Measurements from ENCODE around the gene MACROD2.
"Not testable (repeated sequence)": the region's sequence is repeated elsewhere in the genome, so short reads cannot be mapped to it uniquely, and the experiment has no call there.

MACROD2 gene

DNA sequence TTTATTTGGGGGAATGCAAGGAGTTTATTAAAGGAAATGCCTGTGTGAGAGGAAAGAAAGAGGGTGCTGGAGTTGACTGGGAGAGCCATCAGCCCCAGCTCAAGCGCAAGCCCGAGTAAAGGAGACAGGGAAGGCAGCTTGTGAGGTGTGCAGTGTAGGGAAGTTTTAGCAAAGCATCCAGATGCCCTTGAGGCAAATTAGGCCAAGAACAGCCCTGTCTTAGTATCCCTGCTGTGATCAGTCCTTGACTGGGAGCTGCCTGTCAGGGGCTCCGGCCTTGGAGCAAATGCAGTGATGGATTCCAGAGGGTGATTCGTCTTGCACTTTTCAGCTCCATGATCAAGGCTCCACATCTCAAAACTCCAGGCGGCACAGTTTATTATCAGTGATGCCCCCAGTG lies 2016.2 kb downstream of the MACROD2 start:
- no peak for DNase-seq (ENCODE audit: low read depth, low spot score)
- ChIA-PET POLR2A (no interaction called here), CTCF (no interaction called here)
- H3K4me3 ChIP-seq (ENCODE audit: low read depth, low read length): no peak overlapping the region
- TF ChIP-seq, protein P1, sequence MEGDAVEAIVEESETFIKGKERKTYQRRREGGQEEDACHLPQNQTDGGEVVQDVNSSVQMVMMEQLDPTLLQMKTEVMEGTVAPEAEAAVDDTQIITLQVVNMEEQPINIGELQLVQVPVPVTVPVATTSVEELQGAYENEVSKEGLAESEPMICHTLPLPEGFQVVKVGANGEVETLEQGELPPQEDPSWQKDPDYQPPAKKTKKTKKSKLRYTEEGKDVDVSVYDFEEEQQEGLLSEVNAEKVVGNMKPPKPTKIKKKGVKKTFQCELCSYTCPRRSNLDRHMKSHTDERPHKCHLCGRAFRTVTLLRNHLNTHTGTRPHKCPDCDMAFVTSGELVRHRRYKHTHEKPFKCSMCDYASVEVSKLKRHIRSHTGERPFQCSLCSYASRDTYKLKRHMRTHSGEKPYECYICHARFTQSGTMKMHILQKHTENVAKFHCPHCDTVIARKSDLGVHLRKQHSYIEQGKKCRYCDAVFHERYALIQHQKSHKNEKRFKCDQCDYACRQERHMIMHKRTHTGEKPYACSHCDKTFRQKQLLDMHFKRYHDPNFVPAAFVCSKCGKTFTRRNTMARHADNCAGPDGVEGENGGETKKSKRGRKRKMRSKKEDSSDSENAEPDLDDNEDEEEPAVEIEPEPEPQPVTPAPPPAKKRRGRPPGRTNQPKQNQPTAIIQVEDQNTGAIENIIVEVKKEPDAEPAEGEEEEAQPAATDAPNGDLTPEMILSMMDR (IDR thresholded peaks at IDR 0.05; ENCODE audit: insufficient read depth, low read length, missing control alignments): no peak

DNA sequence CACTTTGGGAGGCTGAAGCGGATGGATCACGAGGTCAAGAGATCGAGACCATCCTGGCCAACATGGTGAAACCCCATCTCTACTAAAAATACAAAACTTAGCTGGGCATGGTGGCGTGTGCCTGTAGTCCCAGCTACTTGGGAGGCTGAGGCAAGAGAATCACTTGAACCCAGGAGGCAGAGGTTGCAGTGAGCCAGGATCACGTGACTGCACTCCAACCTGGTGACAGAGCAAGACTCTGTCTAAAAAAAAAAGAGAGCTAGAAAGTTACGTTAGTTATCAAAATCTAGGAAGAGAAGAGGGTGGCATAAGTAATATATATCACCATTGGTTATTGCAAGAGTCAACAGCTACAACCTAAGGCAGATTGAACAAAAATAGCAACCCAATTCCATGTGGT lies 2017.6 kb downstream of the MACROD2 start:
- CTCF ChIA-PET; H3K4me3 ChIP-seq (ENCODE audit: low read depth, low read length); DNase-seq (ENCODE audit: low read depth, low spot score); POLR2A ChIA-PET: not testable (repeated sequence)

DNA sequence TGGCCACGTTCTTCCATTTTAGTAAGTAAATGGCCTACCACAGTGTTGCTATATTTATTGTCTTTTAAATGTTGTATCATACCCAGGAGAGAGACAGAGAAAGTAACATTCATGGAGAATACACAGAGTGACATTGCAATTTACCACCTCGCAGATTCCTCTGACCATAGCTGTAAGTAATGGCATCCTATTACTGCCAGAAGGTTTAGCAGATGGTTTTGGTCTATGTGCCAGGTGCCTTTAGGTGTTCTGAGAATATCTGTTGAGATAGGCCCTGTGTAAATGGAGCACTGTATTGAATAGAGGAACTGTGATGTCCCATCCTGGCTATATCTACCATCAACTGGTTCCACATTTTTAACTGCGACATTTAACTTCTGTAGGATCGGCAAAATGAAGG lies 2018.3 kb downstream of the MACROD2 start:
- CTCF ChIA-PET: no interaction called here
- POLR2A ChIA-PET: no interaction called here
- no peak for DNase-seq (ENCODE audit: low read depth, low spot score)
- H3K4me3 ChIP-seq (ENCODE audit: low read depth, low read length): no peak overlapping the region
- TF ChIP-seq, protein P1 (IDR thresholded peaks at IDR 0.05; ENCODE audit: insufficient read depth, low read length, missing control alignments): no peak

DNA sequence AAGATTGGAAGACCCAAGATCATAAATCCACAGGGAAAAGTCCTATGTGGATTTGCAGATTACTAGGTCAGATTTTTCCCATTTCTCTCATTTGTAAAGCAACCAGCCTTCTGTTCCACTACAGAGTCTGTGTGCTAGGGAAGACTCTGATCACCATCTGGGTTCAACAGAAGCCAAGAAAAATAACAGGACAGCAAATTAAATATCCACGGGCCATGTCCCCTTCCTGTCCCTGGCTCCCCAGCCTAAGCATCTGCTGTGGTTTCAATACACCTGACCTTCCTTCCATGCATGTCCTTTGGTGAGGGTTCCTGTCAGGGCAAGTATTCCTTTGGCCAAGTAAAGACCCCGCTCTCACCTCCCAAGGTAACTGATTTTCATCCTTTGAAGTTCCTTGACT lies 2019.1 kb downstream of the MACROD2 start:
- no peak for DNase-seq (ENCODE audit: low read depth, low spot score)
- ChIA-PET POLR2A (no interaction called here), CTCF (no interaction called here)
- TF ChIP-seq, protein P1 (IDR thresholded peaks at IDR 0.05; ENCODE audit: insufficient read depth, low read length, missing control alignments): no peak
- no peak overlapping the region for H3K4me3 ChIP-seq (ENCODE audit: low read depth, low read length)

DNA sequence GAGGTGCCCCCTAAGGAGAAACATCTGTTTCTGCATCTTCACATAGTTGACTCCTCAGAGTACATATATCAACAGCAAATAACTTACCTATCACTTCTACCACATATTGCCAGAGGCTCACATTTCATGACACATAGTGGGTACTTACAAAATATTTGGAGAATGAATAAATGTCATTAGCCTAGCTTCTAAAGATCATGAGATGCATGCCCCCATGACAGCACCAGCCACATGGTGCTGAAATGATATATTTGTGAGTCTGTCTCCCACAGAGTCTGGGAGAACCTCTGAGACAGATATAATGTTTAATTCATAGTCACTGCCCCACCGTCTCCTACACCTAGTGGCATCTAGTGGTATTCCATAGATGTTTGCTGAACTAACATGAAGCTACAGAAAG lies 2022.3 kb downstream of the MACROD2 start:
- TF ChIP-seq, protein P1 (IDR thresholded peaks at IDR 0.05; ENCODE audit: insufficient read depth, low read length, missing control alignments): no peak
- CTCF ChIA-PET: no interaction called here
- no peak for DNase-seq (ENCODE audit: low read depth, low spot score)
- POLR2A ChIA-PET: no interaction called here
- H3K4me3 ChIP-seq (ENCODE audit: low read depth, low read length): no peak overlapping the region

DNA sequence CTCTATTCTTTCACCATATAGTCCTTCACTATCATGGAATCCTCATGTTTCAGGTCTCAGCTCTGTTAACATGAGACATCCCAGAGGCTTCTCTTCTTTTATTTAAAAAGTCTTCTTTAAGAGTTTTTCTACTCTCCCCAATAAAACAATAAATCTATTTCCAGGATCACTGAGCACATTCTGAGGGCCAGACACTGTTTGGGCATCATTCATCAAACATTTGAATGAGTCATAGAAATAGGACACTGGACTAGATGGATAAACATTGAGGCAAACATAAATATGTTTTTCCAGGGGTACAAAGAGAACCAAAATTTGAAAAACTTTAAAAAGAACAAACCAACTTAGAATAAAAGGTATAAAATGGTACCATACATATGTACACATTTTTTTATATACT lies 2023.6 kb downstream of the MACROD2 start:
- TF ChIP-seq, protein P1 (IDR thresholded peaks at IDR 0.05; ENCODE audit: insufficient read depth, low read length, missing control alignments): no peak
- no peak for DNase-seq (ENCODE audit: low read depth, low spot score)
- ChIA-PET POLR2A (no interaction called here), CTCF (no interaction called here)
- H3K4me3 ChIP-seq (ENCODE audit: low read depth, low read length): no peak overlapping the region

DNA sequence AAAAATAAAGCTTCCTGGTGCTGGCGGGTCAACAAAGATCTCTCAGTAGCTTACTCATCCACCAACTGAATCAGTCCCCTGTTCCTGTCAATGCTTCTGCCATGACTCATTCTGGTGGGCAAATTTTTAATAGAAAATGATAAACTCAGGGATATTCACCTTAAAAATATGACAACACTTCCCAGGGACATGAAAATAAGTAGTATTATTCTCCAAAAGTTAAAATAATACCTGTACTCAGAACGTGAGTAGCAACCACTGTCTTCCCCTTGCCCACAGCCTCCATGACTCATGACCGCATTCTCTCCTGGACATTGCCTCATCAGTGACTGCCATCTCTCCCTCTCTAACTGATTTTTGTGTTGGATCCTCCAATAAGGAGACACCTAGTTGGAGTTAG lies 2025.7 kb downstream of the MACROD2 start:
- no peak for DNase-seq (ENCODE audit: low read depth, low spot score)
- no peak overlapping the region for H3K4me3 ChIP-seq (ENCODE audit: low read depth, low read length)
- ChIA-PET POLR2A (no interaction called here), CTCF (no interaction called here)
- TF ChIP-seq, protein P1 (IDR thresholded peaks at IDR 0.05; ENCODE audit: insufficient read depth, low read length, missing control alignments): no peak
